HEK293 (cell line): Measurements from ENCODE around the gene MMP28.

ENCODE experiments used
- CTCF ChIA-PET: fragments of 350-600 bp; formaldehyde crosslinking; extraction: SDS; loops from one replicate; lab custom pipeline; 2021; ENCODE audit warnings: antibody characterized with exemption; lab: Yijun Ruan, JAX
- POLR2A ChIA-PET: fragments of 300-600 bp; formaldehyde crosslinking; extraction: SDS; loops from one replicate; lab custom pipeline; 2020; ENCODE audit warnings: antibody characterized with exemption, inconsistent platforms; lab: Yijun Ruan, JAX
- H3K27ac ChIP-seq: fragments of 200-500 bp; sonication (Bioruptor generic); 2 replicates; pipeline ENCODE4 v1.5.1; 2014; ENCODE audit warnings: low read depth, low read length, control low read depth, inconsistent platforms; ENCODE audit errors: extremely low read depth
- H3K36me3 ChIP-seq, 2 experiments: fragments of 200-500 bp in 1 of 2; sonication (Bioruptor generic) in 1 of 2; 1 replicate in 1 of 2; 2 replicates in 1 of 2; pipeline ENCODE4 v1.5.1; 2014 to 2017; ENCODE audit warnings: inconsistent platforms in 2 of 2, low read length in 2 of 2; ENCODE audit not compliant: control insufficient read depth in 2 of 2, insufficient read depth in 1 of 2
- H3K4me1 ChIP-seq: fragments of 200-500 bp; sonication (Bioruptor generic); 2 replicates; pipeline ENCODE4 v1.5.1; 2014; ENCODE audit warnings: mild to moderate bottlenecking, low read length, inconsistent platforms; ENCODE audit not compliant: control insufficient read depth, insufficient read depth
- H3K4me3 ChIP-seq: 2 replicates; pipeline ENCODE4 v1.5.1; 2011; ENCODE audit warnings: low read depth, mild to moderate bottlenecking, control low read depth, low read length, moderate library complexity
- H3K9me3 ChIP-seq: fragments of 200-500 bp; sonication (Bioruptor generic); 2 replicates; pipeline ENCODE4 v1.5.1; 2014; ENCODE audit warnings: low read depth, low read length, inconsistent platforms; ENCODE audit not compliant: control insufficient read depth, insufficient read depth
- GLI4 ChIP-seq: fragments of 450-650 bp; formaldehyde crosslinking; IDR thresholded peaks from 2 replicates; pipeline ENCODE4 v1.5.1; 2016; ENCODE audit warnings: missing biosample characterization, missing genetic modification characterization
- RBAK ChIP-seq: fragments of 450-650 bp; formaldehyde crosslinking; IDR thresholded peaks from 2 replicates; pipeline ENCODE4 v1.5.1; 2016; ENCODE audit warnings: missing biosample characterization, missing genetic modification characterization
- SALL2 ChIP-seq: fragments of 450-650 bp; formaldehyde crosslinking; IDR thresholded peaks from 2 replicates; pipeline ENCODE4 v1.5.0; 2017; ENCODE audit warnings: missing biosample characterization, mild to moderate bottlenecking, missing genetic modification characterization, borderline replicate concordance
- ZBTB48 ChIP-seq: fragments of 450-650 bp; formaldehyde crosslinking; IDR thresholded peaks from 2 replicates; pipeline ENCODE4 v1.5.1; 2016; ENCODE audit warnings: missing biosample characterization, missing genetic modification characterization
- ZNF146 ChIP-seq: fragments of 450-650 bp; formaldehyde crosslinking; IDR thresholded peaks from 2 replicates; pipeline ENCODE4 v1.5.1; 2016; ENCODE audit warnings: missing biosample characterization, missing genetic modification characterization
- ZNF169 ChIP-seq: fragments of 450-650 bp; formaldehyde crosslinking; IDR thresholded peaks from 2 replicates; pipeline ENCODE4 v1.5.1; 2016; ENCODE audit warnings: missing biosample characterization, missing genetic modification characterization
- ZNF184 ChIP-seq: fragments of 450-650 bp; IDR thresholded peaks from 2 replicates; pipeline ENCODE4 v1.5.1; 2018; ENCODE audit warnings: missing biosample characterization, mild to moderate bottlenecking, missing genetic modification characterization
- ZNF266 ChIP-seq: fragments of 450-650 bp; formaldehyde crosslinking; IDR thresholded peaks from 2 replicates; pipeline ENCODE4 v1.5.1; 2016; ENCODE audit warnings: missing biosample characterization, missing genetic modification characterization, low read depth
- ZNF341 ChIP-seq: fragments of 450-650 bp; formaldehyde crosslinking; IDR thresholded peaks from 2 replicates; pipeline ENCODE4; 2016; ENCODE audit warnings: low read depth, missing biosample characterization, missing genetic modification characterization
- ZNF426 ChIP-seq: fragments of 450-650 bp; formaldehyde crosslinking; IDR thresholded peaks from 2 replicates; pipeline ENCODE4 v1.5.1; 2017; ENCODE audit warnings: missing biosample characterization, missing genetic modification characterization, mild to moderate bottlenecking, inconsistent platforms, moderate library complexity
- ZNF658 ChIP-seq: fragments of 450-650 bp; formaldehyde crosslinking; IDR thresholded peaks from 2 replicates; pipeline ENCODE4; 2016; ENCODE audit warnings: missing biosample characterization, missing genetic modification characterization
- ZNF660 ChIP-seq: fragments of 450-650 bp; IDR thresholded peaks from 2 replicates; pipeline ENCODE4 v1.5.1; 2018; ENCODE audit warnings: missing biosample characterization, mild to moderate bottlenecking, missing genetic modification characterization
- ZSCAN30 ChIP-seq: fragments of 450-650 bp; IDR thresholded peaks from 2 replicates; pipeline ENCODE4 v1.5.1; 2018; ENCODE audit warnings: missing biosample characterization, mild to moderate bottlenecking, missing genetic modification characterization, moderate library complexity
- TF ChIP-seq, protein P1 (sequence below): fragments of 450-650 bp; formaldehyde crosslinking; IDR thresholded peaks from 2 replicates; pipeline ENCODE4 v1.5.1; 2016; ENCODE audit warnings: missing biosample characterization, missing genetic modification characterization
- TF ChIP-seq, protein P2 (sequence below): fragments of 450-650 bp; formaldehyde crosslinking; IDR thresholded peaks from 2 replicates; pipeline ENCODE4 v1.5.1; 2016; ENCODE audit warnings: missing biosample characterization, missing genetic modification characterization
- TF ChIP-seq, protein P3 (sequence below): fragments of 450-650 bp; formaldehyde crosslinking; IDR thresholded peaks from 2 replicates; pipeline ENCODE4 v1.5.1; 2016; ENCODE audit warnings: missing biosample characterization, missing genetic modification characterization
- TF ChIP-seq, protein P4 (sequence below): fragments of 450-650 bp; formaldehyde crosslinking; IDR thresholded peaks from 2 replicates; pipeline ENCODE4 v1.5.1; 2017; ENCODE audit warnings: missing biosample characterization, missing genetic modification characterization
- TF ChIP-seq, protein P5 (sequence below): fragments of 450-650 bp; formaldehyde crosslinking; IDR thresholded peaks from 2 replicates; pipeline ENCODE4 v1.5.1; 2016; ENCODE audit warnings: missing biosample characterization, missing genetic modification characterization

Gene MMP28

DNA sequence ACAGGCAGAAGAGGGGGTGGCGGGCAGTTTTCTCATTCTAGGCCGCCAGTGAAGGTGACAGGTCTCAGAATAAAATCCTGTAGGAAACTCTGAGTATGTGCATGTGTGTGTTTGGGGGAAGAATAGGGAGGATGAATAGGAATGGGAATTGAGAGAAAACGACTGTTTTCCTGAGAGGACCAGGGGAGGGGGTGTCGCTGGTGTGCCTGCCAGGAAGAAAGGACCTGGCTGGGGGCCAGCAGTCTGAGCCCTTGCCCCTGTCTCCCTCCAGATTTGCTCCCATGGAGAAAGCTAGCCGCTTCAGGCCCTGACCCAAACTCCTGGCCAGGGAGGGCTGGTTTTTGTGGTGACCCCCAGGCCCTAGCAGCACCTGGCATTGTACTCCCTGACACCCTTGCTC lies 20.4 kb downstream of the MMP28 start:
- Histone ChIP-seq H3K4me1 (peaks cover 10% of the 10 kb centered on the region; the same call in 1 of the 2 replicates), H3K4me3 (no peak overlapping the region), H3K9me3 (no peaks in the 10 kb centered on the region), H3K36me3 (no peaks in the 10 kb centered on the region), H3K27ac (no peak overlapping the region)
- TF ChIP-seq ZSCAN30 (tag by site-specific recombination) = no peak
- TF ChIP-seq ZNF426 (tag by site-specific recombination) = no peak
- TF ChIP-seq, protein P1, sequence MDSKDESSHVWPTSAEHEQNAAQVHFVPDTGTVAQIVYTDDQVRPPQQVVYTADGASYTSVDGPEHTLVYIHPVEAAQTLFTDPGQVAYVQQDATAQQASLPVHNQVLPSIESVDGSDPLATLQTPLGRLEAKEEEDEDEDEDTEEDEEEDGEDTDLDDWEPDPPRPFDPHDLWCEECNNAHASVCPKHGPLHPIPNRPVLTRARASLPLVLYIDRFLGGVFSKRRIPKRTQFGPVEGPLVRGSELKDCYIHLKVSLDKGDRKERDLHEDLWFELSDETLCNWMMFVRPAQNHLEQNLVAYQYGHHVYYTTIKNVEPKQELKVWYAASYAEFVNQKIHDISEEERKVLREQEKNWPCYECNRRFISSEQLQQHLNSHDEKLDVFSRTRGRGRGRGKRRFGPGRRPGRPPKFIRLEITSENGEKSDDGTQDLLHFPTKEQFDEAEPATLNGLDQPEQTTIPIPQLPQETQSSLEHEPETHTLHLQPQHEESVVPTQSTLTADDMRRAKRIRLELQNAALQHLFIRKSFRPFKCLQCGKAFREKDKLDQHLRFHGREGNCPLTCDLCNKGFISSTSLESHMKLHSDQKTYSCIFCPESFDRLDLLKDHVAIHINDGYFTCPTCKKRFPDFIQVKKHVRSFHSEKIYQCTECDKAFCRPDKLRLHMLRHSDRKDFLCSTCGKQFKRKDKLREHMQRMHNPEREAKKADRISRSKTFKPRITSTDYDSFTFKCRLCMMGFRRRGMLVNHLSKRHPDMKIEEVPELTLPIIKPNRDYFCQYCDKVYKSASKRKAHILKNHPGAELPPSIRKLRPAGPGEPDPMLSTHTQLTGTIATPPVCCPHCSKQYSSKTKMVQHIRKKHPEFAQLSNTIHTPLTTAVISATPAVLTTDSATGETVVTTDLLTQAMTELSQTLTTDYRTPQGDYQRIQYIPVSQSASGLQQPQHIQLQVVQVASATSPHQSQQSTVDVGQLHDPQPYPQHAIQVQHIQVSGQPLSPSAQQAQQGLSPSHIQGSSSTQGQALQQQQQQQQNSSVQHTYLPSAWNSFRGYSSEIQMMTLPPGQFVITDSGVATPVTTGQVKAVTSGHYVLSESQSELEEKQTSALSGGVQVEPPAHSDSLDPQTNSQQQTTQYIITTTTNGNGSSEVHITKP = no peak
- TF ChIP-seq, protein P2, sequence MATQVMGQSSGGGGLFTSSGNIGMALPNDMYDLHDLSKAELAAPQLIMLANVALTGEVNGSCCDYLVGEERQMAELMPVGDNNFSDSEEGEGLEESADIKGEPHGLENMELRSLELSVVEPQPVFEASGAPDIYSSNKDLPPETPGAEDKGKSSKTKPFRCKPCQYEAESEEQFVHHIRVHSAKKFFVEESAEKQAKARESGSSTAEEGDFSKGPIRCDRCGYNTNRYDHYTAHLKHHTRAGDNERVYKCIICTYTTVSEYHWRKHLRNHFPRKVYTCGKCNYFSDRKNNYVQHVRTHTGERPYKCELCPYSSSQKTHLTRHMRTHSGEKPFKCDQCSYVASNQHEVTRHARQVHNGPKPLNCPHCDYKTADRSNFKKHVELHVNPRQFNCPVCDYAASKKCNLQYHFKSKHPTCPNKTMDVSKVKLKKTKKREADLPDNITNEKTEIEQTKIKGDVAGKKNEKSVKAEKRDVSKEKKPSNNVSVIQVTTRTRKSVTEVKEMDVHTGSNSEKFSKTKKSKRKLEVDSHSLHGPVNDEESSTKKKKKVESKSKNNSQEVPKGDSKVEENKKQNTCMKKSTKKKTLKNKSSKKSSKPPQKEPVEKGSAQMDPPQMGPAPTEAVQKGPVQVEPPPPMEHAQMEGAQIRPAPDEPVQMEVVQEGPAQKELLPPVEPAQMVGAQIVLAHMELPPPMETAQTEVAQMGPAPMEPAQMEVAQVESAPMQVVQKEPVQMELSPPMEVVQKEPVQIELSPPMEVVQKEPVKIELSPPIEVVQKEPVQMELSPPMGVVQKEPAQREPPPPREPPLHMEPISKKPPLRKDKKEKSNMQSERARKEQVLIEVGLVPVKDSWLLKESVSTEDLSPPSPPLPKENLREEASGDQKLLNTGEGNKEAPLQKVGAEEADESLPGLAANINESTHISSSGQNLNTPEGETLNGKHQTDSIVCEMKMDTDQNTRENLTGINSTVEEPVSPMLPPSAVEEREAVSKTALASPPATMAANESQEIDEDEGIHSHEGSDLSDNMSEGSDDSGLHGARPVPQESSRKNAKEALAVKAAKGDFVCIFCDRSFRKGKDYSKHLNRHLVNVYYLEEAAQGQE (tag by site-specific recombination) = no peak
- TF ChIP-seq ZNF658 = no peak
- TF ChIP-seq, protein P3, sequence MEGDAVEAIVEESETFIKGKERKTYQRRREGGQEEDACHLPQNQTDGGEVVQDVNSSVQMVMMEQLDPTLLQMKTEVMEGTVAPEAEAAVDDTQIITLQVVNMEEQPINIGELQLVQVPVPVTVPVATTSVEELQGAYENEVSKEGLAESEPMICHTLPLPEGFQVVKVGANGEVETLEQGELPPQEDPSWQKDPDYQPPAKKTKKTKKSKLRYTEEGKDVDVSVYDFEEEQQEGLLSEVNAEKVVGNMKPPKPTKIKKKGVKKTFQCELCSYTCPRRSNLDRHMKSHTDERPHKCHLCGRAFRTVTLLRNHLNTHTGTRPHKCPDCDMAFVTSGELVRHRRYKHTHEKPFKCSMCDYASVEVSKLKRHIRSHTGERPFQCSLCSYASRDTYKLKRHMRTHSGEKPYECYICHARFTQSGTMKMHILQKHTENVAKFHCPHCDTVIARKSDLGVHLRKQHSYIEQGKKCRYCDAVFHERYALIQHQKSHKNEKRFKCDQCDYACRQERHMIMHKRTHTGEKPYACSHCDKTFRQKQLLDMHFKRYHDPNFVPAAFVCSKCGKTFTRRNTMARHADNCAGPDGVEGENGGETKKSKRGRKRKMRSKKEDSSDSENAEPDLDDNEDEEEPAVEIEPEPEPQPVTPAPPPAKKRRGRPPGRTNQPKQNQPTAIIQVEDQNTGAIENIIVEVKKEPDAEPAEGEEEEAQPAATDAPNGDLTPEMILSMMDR = no peak
- TF ChIP-seq ZNF184 (tag by site-specific recombination) = no peak
- ChIA-PET POLR2A (interaction anchor here (1.0 kb wide), 2 partner anchors 25 to 34 kb away, joined by 3 to 5 read pairs; partner anchors contain the start of gene TAF15), CTCF (interaction anchor here (0.9 to 2.7 kb wide), 4 partner anchors 8 to 34 kb away, joined by 3 to 26 read pairs (median 5); no protein-coding TSS in a partner anchor)

DNA sequence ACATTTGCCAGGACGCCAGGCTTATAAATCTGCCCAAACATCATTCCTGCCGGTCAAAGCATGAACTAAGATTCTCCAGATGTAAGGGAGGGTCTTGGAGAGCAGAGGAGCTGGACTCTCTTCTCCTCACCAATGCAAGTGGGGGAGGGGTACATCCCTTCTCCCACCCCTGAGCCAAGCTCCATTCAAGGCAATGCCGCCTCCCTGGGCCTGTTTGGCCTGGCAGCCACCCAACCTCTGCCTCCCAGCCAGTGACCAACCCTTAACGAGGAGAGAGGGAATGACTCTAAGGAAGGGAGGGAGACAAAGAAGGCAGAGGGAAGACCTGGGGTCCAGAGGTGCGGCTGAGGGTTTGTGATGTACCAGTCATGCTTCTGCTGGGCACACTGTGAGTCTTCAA lies 20.9 kb downstream of the MMP28 start:
- Histone ChIP-seq H3K9me3 (no peaks in the 10 kb centered on the region), H3K27ac (no peak overlapping the region; the same call in 1 of the 2 replicates), H3K36me3 (no peaks in the 10 kb centered on the region), H3K4me3 (no peak overlapping the region), H3K4me1 (peaks cover 10% of the 10 kb centered on the region; the same call in 1 of the 2 replicates)
- CTCF ChIA-PET = interaction anchor here (1.3 to 2.7 kb wide), 2 partner anchors 11 to 31 kb away, joined by 3 to 26 read pairs; no protein-coding TSS in a partner anchor
- POLR2A ChIA-PET = interaction anchor here (1.0 kb wide), 2 partner anchors 26 to 34 kb away, joined by 3 to 5 read pairs; partner anchors contain the start of gene TAF15
- no peak for TF ChIP-seq SALL2 (tag by site-specific recombination)
- no peak for TF ChIP-seq RBAK (tag by site-specific recombination)
- no peak for TF ChIP-seq GLI4 (tag by site-specific recombination)
- TF ChIP-seq ZNF266 (tag by site-specific recombination) = no peak
- TF ChIP-seq ZNF660 (tag by site-specific recombination) = no peak
- TF ChIP-seq, protein P1 = peak; percentile 83
- TF ChIP-seq ZNF146 (tag by site-specific recombination) = no peak
- TF ChIP-seq ZNF169 (tag by site-specific recombination) = no peak
- TF ChIP-seq ZNF341 (tag by site-specific recombination) = 0 out of 2 replicates have a peak, but pooled peaks have one; percentile 16
- TF ChIP-seq, protein P4, sequence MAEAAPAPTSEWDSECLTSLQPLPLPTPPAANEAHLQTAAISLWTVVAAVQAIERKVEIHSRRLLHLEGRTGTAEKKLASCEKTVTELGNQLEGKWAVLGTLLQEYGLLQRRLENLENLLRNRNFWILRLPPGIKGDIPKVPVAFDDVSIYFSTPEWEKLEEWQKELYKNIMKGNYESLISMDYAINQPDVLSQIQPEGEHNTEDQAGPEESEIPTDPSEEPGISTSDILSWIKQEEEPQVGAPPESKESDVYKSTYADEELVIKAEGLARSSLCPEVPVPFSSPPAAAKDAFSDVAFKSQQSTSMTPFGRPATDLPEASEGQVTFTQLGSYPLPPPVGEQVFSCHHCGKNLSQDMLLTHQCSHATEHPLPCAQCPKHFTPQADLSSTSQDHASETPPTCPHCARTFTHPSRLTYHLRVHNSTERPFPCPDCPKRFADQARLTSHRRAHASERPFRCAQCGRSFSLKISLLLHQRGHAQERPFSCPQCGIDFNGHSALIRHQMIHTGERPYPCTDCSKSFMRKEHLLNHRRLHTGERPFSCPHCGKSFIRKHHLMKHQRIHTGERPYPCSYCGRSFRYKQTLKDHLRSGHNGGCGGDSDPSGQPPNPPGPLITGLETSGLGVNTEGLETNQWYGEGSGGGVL (tag by site-specific recombination) = peak; percentile 72
- TF ChIP-seq ZBTB48 = peak; percentile 43; the same call in 1 of the 2 replicates
- TF ChIP-seq, protein P5, sequence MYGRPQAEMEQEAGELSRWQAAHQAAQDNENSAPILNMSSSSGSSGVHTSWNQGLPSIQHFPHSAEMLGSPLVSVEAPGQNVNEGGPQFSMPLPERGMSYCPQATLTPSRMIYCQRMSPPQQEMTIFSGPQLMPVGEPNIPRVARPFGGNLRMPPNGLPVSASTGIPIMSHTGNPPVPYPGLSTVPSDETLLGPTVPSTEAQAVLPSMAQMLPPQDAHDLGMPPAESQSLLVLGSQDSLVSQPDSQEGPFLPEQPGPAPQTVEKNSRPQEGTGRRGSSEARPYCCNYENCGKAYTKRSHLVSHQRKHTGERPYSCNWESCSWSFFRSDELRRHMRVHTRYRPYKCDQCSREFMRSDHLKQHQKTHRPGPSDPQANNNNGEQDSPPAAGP (tag by site-specific recombination) = peak; percentile 81
